Effector CD8-positive, alpha-beta T cell (primary cell): Measurements from ENCODE around the gene USP12.
"Not testable (repeated sequence)": the region's sequence is repeated elsewhere in the genome, so short reads cannot be mapped to it uniquely, and the experiment has no call there.

ENCODE experiments used
- DNase-seq: peaks from one replicate; lab custom pipeline; 2025; lab: John Stamatoyannopoulos, UW

USP12 gene

GRCh38 chr13:27079421-27079958 lies 92.1 kb downstream of the USP12 start:
- DNase-seq, result no peak

GRCh38 chr13:27077451-27077850 lies 94.2 kb downstream of the USP12 start:
- no peak for DNase-seq

GRCh38 chr13:27076421-27076820 lies 95.2 kb downstream of the USP12 start:
- no peak for DNase-seq

GRCh38 chr13:27073186-27073585 lies 98.4 kb downstream of the USP12 start:
- no peak for DNase-seq

- DNase-seq, result not testable (repeated sequence)
Measured at GRCh38 chr13:27066123-27066522, 105.5 kb downstream of the USP12 start.

- no peak for DNase-seq
Measured at GRCh38 chr13:27065582-27065981, 106.0 kb downstream of the USP12 start.

- DNase-seq, result no peak
Measured at GRCh38 chr13:27064252-27064995, 107.2 kb downstream of the USP12 start.

- no peak for DNase-seq
Measured at GRCh38 chr13:27057817-27058216, 113.8 kb downstream of the USP12 start.

GRCh38 chr13:27055526-27055925 lies 116.1 kb downstream of the USP12 start:
- DNase-seq, result no peak

- no peak for DNase-seq
Measured at GRCh38 chr13:27054760-27055159, 116.9 kb downstream of the USP12 start.

GRCh38 chr13:27053902-27054595 lies 117.6 kb downstream of the USP12 start:
- DNase-seq, result no peak

GRCh38 chr13:27053210-27053884 lies 118.3 kb downstream of the USP12 start:
- no peak for DNase-seq

GRCh38 chr13:27052551-27053208 lies 118.9 kb downstream of the USP12 start:
- DNase-seq, result no peak

GRCh38 chr13:27047081-27047480 lies 124.5 kb downstream of the USP12 start:
- no peak for DNase-seq

- DNase-seq, result no peak
Measured at GRCh38 chr13:27044837-27045570, 126.6 kb downstream of the USP12 start.

GRCh38 chr13:27043013-27043412 lies 128.6 kb downstream of the USP12 start:
- no peak for DNase-seq

GRCh38 chr13:27041341-27041740 lies 130.3 kb downstream of the USP12 start:
- DNase-seq, result no peak

- DNase-seq, result no peak
Measured at GRCh38 chr13:27040826-27041108, 130.8 kb downstream of the USP12 start.

GRCh38 chr13:27039171-27039701 lies 132.4 kb downstream of the USP12 start:
- DNase-seq, result no peak

GRCh38 chr13:27038323-27038722 lies 133.3 kb downstream of the USP12 start:
- no peak for DNase-seq

- DNase-seq, result no peak
Measured at GRCh38 chr13:27037571-27037970, 134.0 kb downstream of the USP12 start.
